CD4-positive, alpha-beta T cell (primary cell): ENCODE results near the gene IL9R. TPM values are rescaled to one million over a fixed set of nuclear protein-coding genes. Genes with fewer than 3 reads are reported as not detected.

ENCODE experiments used
- ATAC-seq: fragments of 200-7000 bp; cut with Tn5 transposase; one replicate; pipeline ENCODE4 v1.10.0; 2022; ENCODE audit warnings: mild to moderate bottlenecking; ENCODE audit not compliant: poor library complexity
- CTCF ChIA-PET: fragments of 350-600 bp; sonication (Branson Sonifier 250); formaldehyde crosslinking; loops from one replicate; lab custom pipeline; 2021; ENCODE audit warnings: antibody characterized with exemption, inconsistent platforms; lab: Charles Lee
- POLR2A ChIA-PET: fragments of 350-600 bp; sonication (Branson Sonifier 250); formaldehyde crosslinking; loops from one replicate; lab custom pipeline; 2021; ENCODE audit warnings: antibody characterized with exemption, inconsistent platforms; lab: Charles Lee
- DNase-seq, 14 experiments: peaks; one replicate each; pipeline ENCODE4 v3.0.0-alpha.2; 2013 to 2020; ENCODE audit warnings: mixed read lengths in 2 of 14
- H3K27ac ChIP-seq, 2 donors: one replicate each; pipeline versions ENCODE4 v1.5.1 to v1.7.0; 2013; ENCODE audit warnings: low read length in 2 of 2, low read depth in 1 of 2, mild to moderate bottlenecking in 1 of 2
- H3K27me3 ChIP-seq, 2 experiments: 1 replicate in 1 of 2; 2 replicates in 1 of 2; pipeline versions ENCODE4 v1.6.1 to v1.7.0; 2013; ENCODE audit warnings: low read length in 2 of 2, control low read depth in 1 of 2, mild to moderate bottlenecking in 1 of 2, moderate library complexity in 1 of 2; ENCODE audit not compliant: insufficient read depth in 2 of 2, control insufficient read depth in 1 of 2
- H3K36me3 ChIP-seq: one replicate; pipeline ENCODE4 v1.6.1; 2013; ENCODE audit warnings: low read length, control low read depth; ENCODE audit not compliant: insufficient read depth
- H3K4me1 ChIP-seq: one replicate; pipeline ENCODE4 v1.6.1; 2013; ENCODE audit warnings: low read length, control low read depth; ENCODE audit not compliant: insufficient read depth
- H3K4me3 ChIP-seq: one replicate; pipeline ENCODE4 v1.5.1; 2013; ENCODE audit warnings: mild to moderate bottlenecking, low read length, moderate library complexity
- H3K9me3 ChIP-seq, 2 experiments: 1 replicate in 1 of 2; 2 replicates in 1 of 2; pipeline versions ENCODE4 v1.6.1 to v1.7.0; 2013; ENCODE audit warnings: low read length in 2 of 2, mild to moderate bottlenecking in 2 of 2, control low read depth in 1 of 2, moderate library complexity in 1 of 2; ENCODE audit not compliant: control insufficient read depth in 1 of 2, insufficient read depth in 1 of 2
- H3K27ac Mint-ChIP-seq: one replicate; pipeline ENCODE4 v1.8.0; 2020; ENCODE audit warnings: mixed read lengths
- H3K27me3 Mint-ChIP-seq: one replicate; pipeline ENCODE4 v1.8.0; 2021; ENCODE audit warnings: mixed read lengths
- H3K36me3 Mint-ChIP-seq: one replicate; pipeline ENCODE4 v1.8.0; 2021; ENCODE audit warnings: low read depth, mixed read lengths
- H3K4me1 Mint-ChIP-seq: one replicate; pipeline ENCODE4 v1.8.0; 2021; ENCODE audit warnings: low read depth, mixed read lengths
- H3K4me3 Mint-ChIP-seq: one replicate; pipeline ENCODE4 v1.8.0; 2020; ENCODE audit warnings: mild to moderate bottlenecking, mixed read lengths
- H3K9me3 Mint-ChIP-seq: one replicate; pipeline ENCODE4 v1.8.0; 2020; ENCODE audit warnings: mixed read lengths
- intact Hi-C, 2 experiments: fragments of 100-400 bp; cut with DNase I in 1 of 2; cut with micrococcal nuclease in 1 of 2; formaldehyde crosslinking; loops; one replicate each; pipeline versions ENCODE4 v1.15.1 to v1.9.0; 2023 to 2025; cut with DNase I, micrococcal nuclease
- total RNA-seq, 174 experiments: library from RNA in 2 of 174; stranded (reverse) in 2 of 174; gene quantifications; one replicate each; pipeline ENCODE4 v1.2.3 and lab custom pipeline; 2021 to 2026
- TF ChIP-seq, protein P1 (sequence below): fragments of 200-600 bp; IDR thresholded peaks from one replicate; pipeline ENCODE4 v1.8.0; 2022; ENCODE audit warnings: antibody characterized with exemption, mild to moderate bottlenecking

The IL9R gene
- total RNA-seq, 2 experiments from 2014 or later: 0.69 to 1.1 TPM

DNA sequence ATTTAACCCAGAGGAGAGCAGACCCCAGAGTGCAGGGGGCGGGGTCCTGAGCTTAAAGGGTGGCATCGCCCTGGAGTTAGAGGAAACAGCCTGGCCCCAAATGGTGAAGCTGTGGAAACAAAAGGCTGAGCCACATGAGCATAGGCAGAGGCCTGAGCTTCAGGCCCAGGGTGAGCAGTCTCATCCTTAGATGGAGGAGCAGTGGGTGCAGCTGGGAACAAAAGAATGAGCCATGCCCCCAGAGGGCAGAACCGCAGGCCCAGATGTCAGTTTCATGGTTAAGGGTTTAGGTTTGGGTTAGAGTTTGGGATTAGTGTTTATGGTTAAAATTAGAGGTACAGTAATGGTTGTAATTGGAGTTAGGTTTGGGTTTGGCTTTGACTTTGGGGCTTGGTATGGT, 44.4 kb upstream of the IL9R start:
- DNase-seq (no peak), ATAC-seq (no peak)
- Histone ChIP-seq H3K27ac (no peak overlapping the region), H3K27me3 (no peaks in the 10 kb centered on the region), H3K36me3 (no peaks in the 10 kb centered on the region), H3K4me1 (no peaks in the 10 kb centered on the region), H3K4me3 (no peak overlapping the region), H3K9me3 (peaks cover 0 to 13% of the 10 kb centered on the region in 2 experiments)
- no peaks in the 10 kb centered on the region for H3K4me1 Mint-ChIP-seq
- intact Hi-C loops: no loop called here
- H3K27me3 Mint-ChIP-seq: no peaks in the 10 kb centered on the region
- H3K9me3 Mint-ChIP-seq: peaks cover 2% of the 10 kb centered on the region
- no peaks in the 10 kb centered on the region for H3K36me3 Mint-ChIP-seq
- CTCF ChIA-PET: no interaction called here
- POLR2A ChIA-PET: no interaction called here
- H3K27ac Mint-ChIP-seq: no peak overlapping the region
- H3K4me3 Mint-ChIP-seq: no peak overlapping the region
- TF ChIP-seq, protein P1, sequence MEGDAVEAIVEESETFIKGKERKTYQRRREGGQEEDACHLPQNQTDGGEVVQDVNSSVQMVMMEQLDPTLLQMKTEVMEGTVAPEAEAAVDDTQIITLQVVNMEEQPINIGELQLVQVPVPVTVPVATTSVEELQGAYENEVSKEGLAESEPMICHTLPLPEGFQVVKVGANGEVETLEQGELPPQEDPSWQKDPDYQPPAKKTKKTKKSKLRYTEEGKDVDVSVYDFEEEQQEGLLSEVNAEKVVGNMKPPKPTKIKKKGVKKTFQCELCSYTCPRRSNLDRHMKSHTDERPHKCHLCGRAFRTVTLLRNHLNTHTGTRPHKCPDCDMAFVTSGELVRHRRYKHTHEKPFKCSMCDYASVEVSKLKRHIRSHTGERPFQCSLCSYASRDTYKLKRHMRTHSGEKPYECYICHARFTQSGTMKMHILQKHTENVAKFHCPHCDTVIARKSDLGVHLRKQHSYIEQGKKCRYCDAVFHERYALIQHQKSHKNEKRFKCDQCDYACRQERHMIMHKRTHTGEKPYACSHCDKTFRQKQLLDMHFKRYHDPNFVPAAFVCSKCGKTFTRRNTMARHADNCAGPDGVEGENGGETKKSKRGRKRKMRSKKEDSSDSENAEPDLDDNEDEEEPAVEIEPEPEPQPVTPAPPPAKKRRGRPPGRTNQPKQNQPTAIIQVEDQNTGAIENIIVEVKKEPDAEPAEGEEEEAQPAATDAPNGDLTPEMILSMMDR: no peak

DNA sequence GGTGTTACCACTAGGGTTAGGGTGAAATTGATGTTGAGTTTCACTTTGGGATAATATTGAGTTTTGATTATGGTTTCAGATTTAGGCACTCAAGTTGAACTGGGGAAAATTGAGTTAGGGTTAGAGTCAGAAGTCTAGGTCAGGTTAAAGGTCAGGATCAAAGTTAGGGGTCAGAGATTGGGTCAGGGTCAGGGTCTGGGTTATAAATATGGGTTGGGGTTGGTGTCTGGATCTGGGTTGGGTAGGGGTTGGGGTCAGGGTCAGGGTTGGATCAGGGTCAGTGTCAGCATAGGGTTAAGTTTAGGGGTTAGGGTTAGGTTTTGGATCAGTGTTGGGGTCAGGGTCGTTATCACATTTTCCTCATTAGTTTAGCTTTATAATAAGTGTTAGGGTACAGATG, 42.7 kb upstream of the IL9R start:
- Mint-ChIP-seq H3K36me3 (no peaks in the 10 kb centered on the region), H3K4me1 (no peaks in the 10 kb centered on the region), H3K27me3 (no peaks in the 10 kb centered on the region), H3K27ac (no peak overlapping the region), H3K9me3 (peaks cover 2% of the 10 kb centered on the region), H3K4me3 (no peak overlapping the region)
- Histone ChIP-seq H3K9me3 (peaks cover 0 to 13% of the 10 kb centered on the region in 2 experiments), H3K4me1 (no peaks in the 10 kb centered on the region), H3K36me3 (no peaks in the 10 kb centered on the region), H3K4me3 (no peak overlapping the region), H3K27ac (no peak overlapping the region), H3K27me3 (no peaks in the 10 kb centered on the region)
- intact Hi-C loops: no loop called here
- no peak for ATAC-seq
- ChIA-PET CTCF (no interaction called here), POLR2A (no interaction called here)
- TF ChIP-seq, protein P1: no peak
- no peak for DNase-seq

DNA sequence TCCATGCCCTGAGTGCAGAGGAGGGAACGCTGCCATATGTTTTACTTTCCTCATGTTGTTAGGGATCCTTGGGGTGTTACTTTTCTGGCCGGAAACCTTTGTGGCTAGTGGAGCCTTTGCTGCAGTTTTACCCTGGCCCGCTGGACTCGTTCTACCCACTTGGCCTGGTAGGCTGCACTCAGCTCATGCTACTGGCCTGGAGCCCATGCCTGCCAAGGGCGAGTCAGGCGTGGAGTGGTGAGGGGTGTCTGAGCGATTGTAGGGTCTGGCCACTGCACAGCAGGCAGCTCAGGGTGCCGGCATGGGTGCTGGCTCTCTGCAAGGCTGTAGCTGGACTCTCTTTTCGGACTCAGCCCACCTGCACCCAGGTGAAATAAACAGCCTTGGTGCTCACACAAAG, 41.4 kb upstream of the IL9R start:
- no peaks in the 10 kb centered on the region for H3K4me1 Mint-ChIP-seq
- Histone ChIP-seq H3K36me3 (no peaks in the 10 kb centered on the region), H3K4me1 (no peaks in the 10 kb centered on the region), H3K4me3 (no peak overlapping the region), H3K9me3 (peaks cover 0 to 13% of the 10 kb centered on the region in 2 experiments), H3K27ac (no peak overlapping the region), H3K27me3 (no peaks in the 10 kb centered on the region)
- no peak overlapping the region for H3K4me3 Mint-ChIP-seq
- H3K27ac Mint-ChIP-seq: no peak overlapping the region
- TF ChIP-seq, protein P1: no peak
- ATAC-seq (no peak), DNase-seq (no peak)
- no peaks in the 10 kb centered on the region for H3K36me3 Mint-ChIP-seq
- POLR2A ChIA-PET: no interaction called here
- H3K27me3 Mint-ChIP-seq: no peaks in the 10 kb centered on the region
- CTCF ChIA-PET: no interaction called here
- H3K9me3 Mint-ChIP-seq: peaks cover 2% of the 10 kb centered on the region
- intact Hi-C loops: no loop called here
